T-cell (primary cell): ENCODE results near the gene ZPBP. TPM values are rescaled to one million over a fixed set of nuclear protein-coding genes. Genes with fewer than 3 reads are reported as not detected.

ENCODE experiments used
- ATAC-seq, 4 experiments: fragments of 200-7000 bp in 3 of 4; fragments of 150-1000 bp in 1 of 4; cut with Tn5 transposase; replicated peaks in 1 of 4; 1 replicate in 3 of 4; 2 replicates in 1 of 4; pipeline ENCODE4 v1.10.0; 2021; ENCODE audit warnings: moderate library complexity in 3 of 4, mild to moderate bottlenecking in 2 of 4, moderate number of reproducible peaks in 1 of 4
- CTCF ChIA-PET, 2 donors: fragments of 300-600 bp; sonication (Branson Sonifier 250); formaldehyde crosslinking; loops; one replicate each; lab custom pipeline; 2022; ENCODE audit warnings: antibody characterized with exemption in 2 of 2; lab: Charles Lee
- POLR2A ChIA-PET, 2 donors: fragments of 300-600 bp; sonication (Branson Sonifier 250); formaldehyde crosslinking; loops; one replicate each; lab custom pipeline; 2022; ENCODE audit warnings: antibody characterized with exemption in 2 of 2; lab: Charles Lee
- DNase-seq, 35 experiments: peaks; one replicate each; pipeline versions ENCODE4 v3.0.0 to v3.0.0-alpha.2; 2013 to 2023
- H3K27ac ChIP-seq: one replicate; pipeline ENCODE4 v1.5.1; 2013; ENCODE audit warnings: low read length
- H3K27me3 ChIP-seq, 2 experiments: replicated peaks in 1 of 2; 1 replicate in 1 of 2; 2 replicates in 1 of 2; pipeline versions ENCODE4 v1.6.1 to v1.7.0; 2013; ENCODE audit warnings: low read length in 1 of 2, mixed read lengths in 1 of 2; ENCODE audit not compliant: control insufficient read depth in 2 of 2, insufficient read depth in 2 of 2; ENCODE audit errors: extremely low read depth in 1 of 2
- H3K36me3 ChIP-seq, 2 donors: 1 replicate in 1 of 2; 2 replicates in 1 of 2; pipeline versions ENCODE4 v1.6.1 to v1.7.0; 2013; ENCODE audit warnings: low read length in 1 of 2; ENCODE audit not compliant: control insufficient read depth in 2 of 2, insufficient read depth in 1 of 2; ENCODE audit errors: extremely low read depth in 1 of 2
- H3K4me1 ChIP-seq, 2 experiments: 1 replicate in 1 of 2; 2 replicates in 1 of 2; pipeline versions ENCODE4 v1.6.1 to v1.7.0; 2013; ENCODE audit warnings: low read length in 2 of 2, mixed read lengths in 1 of 2; ENCODE audit not compliant: insufficient read depth in 2 of 2, control insufficient read depth in 1 of 2; ENCODE audit errors: extremely low read depth in 1 of 2
- H3K4me3 ChIP-seq, 2 donors: 1 replicate in 1 of 2; 2 replicates in 1 of 2; pipeline versions ENCODE4 v1.5.1 to v1.7.0; 2013; ENCODE audit warnings: mild to moderate bottlenecking in 2 of 2, low read length in 1 of 2, moderate library complexity in 1 of 2; ENCODE audit not compliant: control insufficient read depth in 1 of 2; ENCODE audit errors: extremely low read depth in 1 of 2
- H3K9me3 ChIP-seq: 2 replicates; pipeline ENCODE4 v1.7.0; 2013
- H3K27ac Mint-ChIP-seq, 2 donors: one replicate each; pipeline ENCODE4 v1.8.0; 2020 to 2021; ENCODE audit warnings: mild to moderate bottlenecking in 2 of 2, mixed read lengths in 2 of 2
- H3K27me3 Mint-ChIP-seq, 2 donors: one replicate each; pipeline ENCODE4 v1.8.0; 2021 to 2022; ENCODE audit warnings: mixed read lengths in 2 of 2
- H3K36me3 Mint-ChIP-seq: one replicate; pipeline ENCODE4 v1.8.0; 2021; ENCODE audit warnings: mixed read lengths
- H3K4me1 Mint-ChIP-seq, 3 donors: one replicate each; pipeline ENCODE4 v1.8.0; 2020 to 2022; ENCODE audit warnings: mixed read lengths in 3 of 3, mild to moderate bottlenecking in 1 of 3
- H3K4me3 Mint-ChIP-seq, 3 donors: one replicate each; pipeline ENCODE4 v1.8.0; 2020 to 2022; ENCODE audit warnings: mild to moderate bottlenecking in 3 of 3, mixed read lengths in 3 of 3, moderate library complexity in 3 of 3
- H3K9me3 Mint-ChIP-seq, 3 donors: one replicate each; pipeline ENCODE4 v1.8.0; 2020 to 2022; ENCODE audit warnings: mixed read lengths in 3 of 3
- WGBS: methylation state at CpG from one replicate; pipeline ENCODE4 v1.1.5; 2013; ENCODE audit warnings: missing lambda C conversion rate; ENCODE audit not compliant: insufficient coverage; 5-methylcytosine and 5-hydroxymethylcytosine counted together
- total RNA-seq, 35 experiments: library from RNA in 6 of 35; stranded (reverse) in 6 of 35; fragments of 120-200 nt in 1 of 35; gene quantifications; one replicate each; pipeline versions ENCODE4 v1.2.1 to v1.2.4 and lab custom pipeline; 2013 to 2026

Gene ZPBP
- total RNA-seq, 5 donors from 2014 or later (not counting 1 experiment from before 2014, with no cell fraction given) = 0.46 TPM; not detected in 4

DNA sequence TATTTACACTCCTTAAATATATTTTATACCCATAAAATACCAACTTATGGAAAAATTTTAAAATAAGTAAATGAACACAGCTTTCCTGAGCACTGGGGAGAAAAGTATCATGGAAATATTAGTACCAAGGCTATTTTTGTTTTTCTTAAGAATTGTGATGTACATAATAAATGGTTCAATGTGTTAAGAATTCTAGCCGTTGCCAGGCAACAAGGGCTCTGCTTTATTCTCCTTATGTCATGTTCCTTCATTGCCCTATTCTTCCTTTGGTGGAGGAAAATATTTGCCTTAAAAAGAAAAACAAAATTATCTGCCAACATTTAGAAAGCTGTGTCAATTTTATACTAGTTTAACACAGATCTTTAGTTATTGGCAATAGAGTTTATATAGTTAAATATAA lies 2.6 kb upstream of the ZPBP start:
- Mint-ChIP-seq H3K27me3 (peaks cover 0 to 5% of the 10 kb centered on the region in 2 donors), H3K9me3 (no peaks in the 10 kb centered on the region), H3K36me3 (no peaks in the 10 kb centered on the region), H3K4me3 (no peak overlapping the region), H3K27ac (no peak overlapping the region), H3K4me1 (peaks cover 8 to 17% (median 15%) of the 10 kb centered on the region in 3 donors)
- ATAC-seq (no peak), DNase-seq (no peak)
- Histone ChIP-seq H3K36me3 (no peaks in the 10 kb centered on the region), H3K4me1 (peaks cover 2 to 4% of the 10 kb centered on the region in 2 experiments), H3K4me3 (no peak overlapping the region), H3K27ac (no peak overlapping the region), H3K27me3 (peaks cover 0 to 2% of the 10 kb centered on the region in 2 experiments), H3K9me3 (no peaks in the 10 kb centered on the region)
- ChIA-PET POLR2A (no interaction called here), CTCF (interaction anchor here in 1 of 2 donors (3.1 kb wide), 1 partner anchor 1067 kb away, joined by 13 read pairs; no protein-coding TSS in a partner anchor)
- no CpG with 5 or more reads among the region's 1 CpG for WGBS

DNA sequence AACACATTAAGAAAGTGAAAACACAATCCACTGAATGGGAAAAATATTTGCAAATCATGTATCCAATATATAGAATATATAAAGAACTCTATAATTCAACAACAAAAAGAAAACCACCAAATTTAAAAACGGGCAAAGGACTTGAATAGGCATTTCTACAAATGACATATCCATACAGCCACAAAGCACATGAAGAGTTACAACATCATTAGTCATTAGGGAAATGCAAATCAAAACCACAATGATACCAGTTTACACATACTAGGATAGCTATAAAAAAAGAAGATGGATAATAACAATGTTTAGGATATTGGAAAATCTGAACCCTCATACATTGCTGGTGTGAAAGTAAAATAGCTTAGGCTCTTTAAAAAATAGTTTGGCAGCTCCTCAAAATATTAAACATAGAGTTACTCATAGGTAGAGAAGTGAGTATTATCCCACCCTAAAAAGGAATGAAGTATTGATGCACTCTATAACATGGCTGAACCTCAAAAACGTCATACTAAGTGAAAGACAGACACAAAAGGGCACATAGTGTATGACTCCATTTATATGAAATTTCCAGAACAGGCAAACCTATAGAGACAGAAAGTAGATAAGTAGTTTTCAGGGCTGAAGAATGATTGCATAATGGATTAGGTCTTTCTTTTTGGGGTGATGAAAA lies 4.5 kb downstream of the ZPBP start:
- H3K9me3 Mint-ChIP-seq = no peaks in the 10 kb centered on the region
- H3K36me3 Mint-ChIP-seq = no peaks in the 10 kb centered on the region
- ChIA-PET CTCF (no interaction called here), POLR2A (no interaction called here)
- no peaks in the 10 kb centered on the region for H3K27me3 ChIP-seq
- WGBS = no CpG with 5 or more reads among the region's 2 CpGs
- H3K36me3 ChIP-seq = no peaks in the 10 kb centered on the region
- peaks cover 2 to 4% of the 10 kb centered on the region in 2 experiments for H3K4me1 ChIP-seq
- peaks cover 0 to 5% of the 10 kb centered on the region in 2 donors for H3K27me3 Mint-ChIP-seq
- DNase-seq (no peak), ATAC-seq (no peak)
- no peak overlapping the region for H3K4me3 ChIP-seq
- peaks cover 8 to 15% (median 13%) of the 10 kb centered on the region in 3 donors for H3K4me1 Mint-ChIP-seq
- no peaks in the 10 kb centered on the region for H3K9me3 ChIP-seq
- no peak overlapping the region for H3K27ac ChIP-seq
- no peak overlapping the region for H3K4me3 Mint-ChIP-seq
- no peak overlapping the region for H3K27ac Mint-ChIP-seq

DNA sequence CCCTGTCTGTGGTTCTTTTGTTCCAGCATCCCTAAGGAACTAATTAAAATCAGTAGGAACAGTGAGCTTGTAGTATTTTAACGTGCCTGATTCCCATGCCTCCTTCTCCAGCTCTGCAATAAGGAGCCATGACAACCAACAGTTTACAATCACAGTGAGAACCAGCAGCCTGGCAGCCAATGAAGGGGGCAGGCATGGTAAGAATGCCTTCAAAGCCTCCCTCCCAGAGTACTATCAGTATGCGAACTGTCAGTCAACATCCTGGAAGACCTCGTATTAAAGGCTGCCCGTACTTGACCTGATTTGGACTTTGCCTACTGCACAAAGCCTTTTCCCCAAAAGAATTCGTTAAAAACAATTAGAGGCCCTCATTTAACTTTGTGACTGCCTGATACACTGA lies 7.7 kb downstream of the ZPBP start:
- 89% methylated on average over 3 of the region's 5 CpGs for WGBS
- H3K36me3 ChIP-seq = no peaks in the 10 kb centered on the region
- POLR2A ChIA-PET = no interaction called here
- no peaks in the 10 kb centered on the region for H3K9me3 ChIP-seq
- no peaks in the 10 kb centered on the region for H3K4me1 ChIP-seq
- DNase-seq = no peak
- CTCF ChIA-PET = interaction anchor here in 1 of 2 donors (0.9 kb wide), 1 partner anchor 9 kb away, joined by 5 read pairs; no protein-coding TSS in a partner anchor
- no peak overlapping the region for H3K4me3 ChIP-seq
- ATAC-seq = no peak
- Mint-ChIP-seq H3K9me3 (no peaks in the 10 kb centered on the region), H3K4me3 (no peak overlapping the region), H3K4me1 (no peaks in the 10 kb centered on the region), H3K27me3 (peaks cover 0 to 12% of the 10 kb centered on the region in 2 donors), H3K27ac (no peak overlapping the region), H3K36me3 (no peaks in the 10 kb centered on the region)
- no peaks in the 10 kb centered on the region for H3K27me3 ChIP-seq
- no peak overlapping the region for H3K27ac ChIP-seq

DNA sequence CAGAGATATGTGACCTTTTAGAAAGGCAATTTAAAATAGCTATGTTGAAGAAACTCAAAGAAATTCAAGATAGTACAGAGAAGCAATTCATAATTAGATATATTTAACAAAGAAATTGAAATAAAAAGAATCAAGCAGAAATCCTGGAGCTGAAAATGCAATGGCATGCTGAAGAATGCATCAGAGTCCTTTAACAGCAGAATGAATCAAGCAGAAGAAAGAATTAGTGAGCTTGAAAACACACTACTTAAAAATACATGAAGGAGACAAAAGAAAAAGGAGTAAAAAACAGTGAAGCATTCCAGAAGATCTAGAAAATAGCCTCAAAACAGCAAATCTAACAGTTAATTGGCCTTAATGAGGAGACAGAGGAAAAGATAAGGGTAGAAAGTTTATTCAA lies 20.0 kb downstream of the ZPBP start:
- Mint-ChIP-seq H3K27me3 (peaks cover 9 to 28% of the 10 kb centered on the region in 2 donors), H3K36me3 (peaks cover 9% of the 10 kb centered on the region), H3K4me1 (peaks cover 18 to 21% (median 20%) of the 10 kb centered on the region in 3 donors), H3K9me3 (peaks cover 9 to 27% (median 12%) of the 10 kb centered on the region in 3 donors), H3K4me3 (no peak overlapping the region), H3K27ac (no peak overlapping the region)
- H3K4me1 ChIP-seq = peaks cover 12 to 18% of the 10 kb centered on the region in 2 experiments
- POLR2A ChIA-PET = no interaction called here
- H3K27ac ChIP-seq = no peak overlapping the region
- H3K36me3 ChIP-seq = no peaks in the 10 kb centered on the region
- no peak for ATAC-seq
- peaks cover 0 to 2% of the 10 kb centered on the region in 2 experiments for H3K27me3 ChIP-seq
- peaks cover 5% of the 10 kb centered on the region for H3K9me3 ChIP-seq
- CTCF ChIA-PET = interaction anchor here in 1 of 2 donors (1.2 kb wide), 1 partner anchor 10 kb away, joined by 3 read pairs; no protein-coding TSS in a partner anchor
- no peak overlapping the region for H3K4me3 ChIP-seq
- no peak for DNase-seq

DNA sequence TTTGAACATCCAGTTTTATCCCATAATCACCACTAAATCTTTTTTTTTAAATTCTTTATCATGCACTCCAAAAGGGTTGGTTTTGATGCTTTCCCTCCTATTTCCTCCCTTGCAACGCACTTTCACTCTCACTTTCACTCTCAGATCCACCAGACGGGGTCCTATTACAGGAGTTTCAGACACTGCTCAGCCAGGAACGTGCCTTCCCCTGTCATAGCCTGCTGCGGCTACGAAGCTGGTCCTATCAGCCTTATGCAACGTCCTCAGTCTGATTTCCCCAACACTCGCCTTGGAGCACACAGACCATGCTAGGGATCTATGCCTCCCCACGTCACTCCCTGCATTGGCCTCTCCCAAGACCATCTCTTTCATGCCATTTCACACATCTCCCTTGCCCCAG lies 23.4 kb downstream of the ZPBP start:
- CTCF ChIA-PET = interaction anchor here (0.7 to 3.3 kb wide), 2 partner anchors 23 to 134 kb away, joined by 3 to 12 read pairs; no protein-coding TSS in a partner anchor
- ATAC-seq (peak; percentile 64 to 72 (median 66)), DNase-seq (peak in 16 of 35 experiments; percentile 1 to 50 (median 17))
- 17% methylated on average over 8 of the region's 8 CpGs for WGBS
- Histone ChIP-seq H3K27ac (peak overlapping the region; percentile 75), H3K4me1 (peaks cover 12 to 24% of the 10 kb centered on the region in 2 experiments), H3K9me3 (peaks cover 5% of the 10 kb centered on the region), H3K27me3 (peaks cover 0 to 2% of the 10 kb centered on the region in 2 experiments), H3K36me3 (no peaks in the 10 kb centered on the region), H3K4me3 (peak overlapping the region; percentile 62)
- POLR2A ChIA-PET = no interaction called here
- H3K4me1 Mint-ChIP-seq = peaks cover 27 to 28% (median 27%) of the 10 kb centered on the region in 3 donors
- H3K36me3 Mint-ChIP-seq = peaks cover 9% of the 10 kb centered on the region
- H3K27me3 Mint-ChIP-seq = peaks cover 4 to 6% of the 10 kb centered on the region in 2 donors
- H3K27ac Mint-ChIP-seq = peak overlapping the region; percentile 97 to 99
- peak overlapping the region; percentile 85 to 87 (median 87) for H3K4me3 Mint-ChIP-seq
- peaks cover 9 to 27% (median 12%) of the 10 kb centered on the region in 3 donors for H3K9me3 Mint-ChIP-seq

DNA sequence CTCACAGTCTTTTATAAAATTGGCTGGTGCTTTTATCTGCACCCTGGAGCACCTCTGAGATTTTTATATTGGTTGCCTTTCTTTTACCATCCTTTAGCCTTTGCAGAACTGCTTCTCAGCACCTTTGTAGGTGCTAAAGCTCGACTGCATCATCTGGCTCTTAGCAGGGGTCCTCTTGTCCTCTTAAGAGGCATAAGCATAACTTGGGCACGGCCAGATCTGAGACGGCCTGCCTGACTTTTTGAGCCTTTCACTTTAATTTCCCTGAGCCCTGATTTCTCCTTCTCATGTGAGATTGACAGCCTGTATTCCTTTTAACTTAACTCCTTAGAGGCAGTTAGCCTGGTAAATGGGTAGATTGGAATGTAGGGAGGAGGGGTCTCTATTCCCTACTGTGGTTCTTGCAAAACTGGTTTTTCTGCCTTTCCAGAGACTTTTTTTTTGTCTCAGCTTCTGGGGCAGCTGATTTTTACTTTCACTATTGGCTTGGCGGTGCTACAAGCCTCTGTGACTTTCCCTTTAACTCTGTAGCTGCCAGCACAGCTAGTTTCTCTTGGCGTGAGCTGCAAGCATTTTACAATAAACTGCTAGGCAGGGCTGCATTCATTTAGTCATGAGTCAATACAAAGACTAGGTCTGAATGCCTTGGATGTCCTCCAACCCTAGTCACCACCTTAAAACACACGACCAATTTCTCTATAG lies 24.0 kb downstream of the ZPBP start:
- Histone ChIP-seq H3K27ac (peak overlapping the region; percentile 75), H3K27me3 (peaks cover 0 to 2% of the 10 kb centered on the region in 2 experiments), H3K4me3 (peak overlapping the region; percentile 62), H3K36me3 (no peaks in the 10 kb centered on the region), H3K4me1 (peaks cover 12 to 24% of the 10 kb centered on the region in 2 experiments), H3K9me3 (peaks cover 5% of the 10 kb centered on the region)
- Mint-ChIP-seq H3K36me3 (peaks cover 9% of the 10 kb centered on the region), H3K4me3 (peak overlapping the region; percentile 85 to 87 (median 87)), H3K4me1 (peaks cover 27 to 28% (median 27%) of the 10 kb centered on the region in 3 donors), H3K27me3 (peaks cover under 1 to 4% of the 10 kb centered on the region in 2 donors), H3K9me3 (peaks cover 9 to 24% (median 11%) of the 10 kb centered on the region in 3 donors), H3K27ac (peak overlapping the region; percentile 97 to 99)
- ChIA-PET CTCF (interaction anchor here (0.6 to 3.3 kb wide), 4 partner anchors 24 to 1094 kb away, joined by 3 to 12 read pairs (median 3); no protein-coding TSS in a partner anchor), POLR2A (no interaction called here)
- DNase-seq = peak in 15 of 35 experiments; percentile 6 to 58 (median 26)
- 0% methylated on average over 4 of the region's 6 CpGs for WGBS
- ATAC-seq = peak; percentile 65 to 75 (median 72)
